CD4-positive, alpha-beta memory T cell (primary cell): Measurements from ENCODE around the gene MYO5B. TPM values are rescaled to one million over a fixed set of nuclear protein-coding genes. Genes with fewer than 3 reads are reported as not detected.

Source experiments
- CTCF ChIA-PET: fragments of 350-600 bp; sonication (Branson Sonifier 250); formaldehyde crosslinking; loops from one replicate; lab custom pipeline; 2021; ENCODE audit warnings: inconsistent platforms; ENCODE audit not compliant: partially characterized antibody; lab: Charles Lee
- POLR2A ChIA-PET: fragments of 350-600 bp; sonication (Branson Sonifier 250); formaldehyde crosslinking; loops from one replicate; lab custom pipeline; 2021; ENCODE audit not compliant: partially characterized antibody; lab: Charles Lee
- DNase-seq, 5 donors: peaks; one replicate each; pipeline versions ENCODE4 v3.0.0 to v3.0.0-alpha.2; 2020 to 2022; ENCODE audit warnings: mixed read lengths in 1 of 5
- H3K27ac ChIP-seq: one replicate; pipeline ENCODE4 v1.7.0; 2013; ENCODE audit warnings: low read depth, low read length
- H3K27me3 ChIP-seq: 2 replicates; pipeline ENCODE4 v1.7.0; 2013; ENCODE audit warnings: mild to moderate bottlenecking, low read length, moderate library complexity; ENCODE audit not compliant: insufficient read depth
- H3K36me3 ChIP-seq: 2 replicates; pipeline ENCODE4 v1.7.0; 2013; ENCODE audit warnings: mild to moderate bottlenecking, low read length, moderate library complexity; ENCODE audit not compliant: insufficient read depth
- H3K4me1 ChIP-seq: 2 replicates; pipeline ENCODE4 v1.7.0; 2013; ENCODE audit warnings: mild to moderate bottlenecking, low read length, moderate library complexity; ENCODE audit not compliant: insufficient read depth
- H3K4me3 ChIP-seq, 2 donors: one replicate each; pipeline ENCODE4 v1.7.0; 2013; ENCODE audit warnings: low read length in 2 of 2, mild to moderate bottlenecking in 1 of 2
- H3K9me3 ChIP-seq, 2 donors: one replicate each; pipeline ENCODE4 v1.7.0; 2013; ENCODE audit warnings: low read length in 2 of 2, control low read depth in 1 of 2; ENCODE audit not compliant: control insufficient read depth in 1 of 2
- H3K27ac Mint-ChIP-seq, 7 donors: one replicate each; pipeline ENCODE4 v1.8.0; 2020 to 2021; ENCODE audit warnings: mixed read lengths in 7 of 7, mild to moderate bottlenecking in 6 of 7, inconsistent platforms in 3 of 7, moderate library complexity in 3 of 7
- H3K27me3 Mint-ChIP-seq, 2 donors: one replicate each; pipeline ENCODE4 v1.8.0; 2020 to 2021; ENCODE audit warnings: mixed read lengths in 2 of 2
- H3K36me3 Mint-ChIP-seq, 2 donors: one replicate each; pipeline ENCODE4 v1.8.0; 2020 to 2021; ENCODE audit warnings: mixed read lengths in 2 of 2, inconsistent platforms in 1 of 2, mild to moderate bottlenecking in 1 of 2
- H3K4me1 Mint-ChIP-seq, 4 donors: one replicate each; pipeline ENCODE4 v1.8.0; 2020 to 2021; ENCODE audit warnings: mixed read lengths in 4 of 4, mild to moderate bottlenecking in 1 of 4
- H3K4me3 Mint-ChIP-seq, 8 donors: one replicate each; pipeline ENCODE4 v1.8.0; 2020 to 2021; ENCODE audit warnings: mixed read lengths in 8 of 8, mild to moderate bottlenecking in 7 of 8, moderate library complexity in 6 of 8, inconsistent platforms in 3 of 8
- H3K9me3 Mint-ChIP-seq, 8 donors: one replicate each; pipeline ENCODE4 v1.8.0; 2020 to 2021; ENCODE audit warnings: mixed read lengths in 8 of 8, mild to moderate bottlenecking in 5 of 8, inconsistent platforms in 3 of 8, moderate library complexity in 1 of 8
- intact Hi-C: fragments of 100-400 bp; cut with micrococcal nuclease; formaldehyde crosslinking; loops from one replicate; pipeline ENCODE4 v1.15.1; 2023
- polyA plus RNA-seq, 2 donors: library from polyadenylated mRNA; unstranded; fragments of 300-500 nt; fragmentation: Illumina TruSeq; gene quantifications; one replicate each; pipeline ENCODE4 v1.2.3, GENCODE V29; 2021
- total RNA-seq, 2 experiments: library from RNA; stranded (reverse); gene quantifications; one replicate each; pipeline ENCODE4 v1.2.3, GENCODE V29; 2021

Gene MYO5B
- total and polyA plus RNA-seq, 4 experiments from 2014 or later = 0.02 TPM; not detected in 3

DNA sequence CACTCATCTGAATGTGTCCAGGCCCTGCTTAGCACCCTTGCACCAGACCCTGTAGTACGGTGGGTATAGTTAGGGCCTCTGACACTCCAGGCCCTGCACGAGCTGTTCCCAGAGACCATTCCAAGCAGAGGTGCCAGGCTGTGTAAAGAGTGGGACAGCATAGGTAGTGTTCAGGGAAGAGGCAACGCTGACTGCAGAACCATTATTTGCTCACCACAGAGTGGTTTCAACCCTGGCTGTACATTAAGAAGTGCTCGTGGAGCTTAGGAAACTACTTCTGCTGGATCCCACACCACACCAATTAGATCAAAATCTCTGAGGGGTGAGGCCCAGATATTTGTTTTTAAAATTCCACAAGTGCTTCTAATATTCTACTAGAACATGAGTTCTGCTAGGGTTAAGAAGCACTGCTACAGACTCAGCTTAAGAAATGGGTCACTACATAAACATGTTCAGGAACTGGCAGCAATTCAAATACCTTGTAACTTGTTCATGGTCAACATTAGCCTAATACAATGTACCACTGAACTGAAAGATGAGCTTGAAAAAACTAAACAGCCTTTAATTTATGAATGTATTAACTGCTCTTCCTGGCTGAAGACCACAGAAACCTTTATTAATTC is 183.0 kb downstream of the MYO5B start:
- POLR2A ChIA-PET = no interaction called here
- Mint-ChIP-seq H3K4me3 (no peak overlapping the region), H3K4me1 (no peaks in the 10 kb centered on the region), H3K36me3 (no peaks in the 10 kb centered on the region), H3K27ac (no peak overlapping the region), H3K9me3 (no peaks in the 10 kb centered on the region), H3K27me3 (no peaks in the 10 kb centered on the region)
- intact Hi-C loops = no loop called here
- Histone ChIP-seq H3K27ac (no peak overlapping the region), H3K4me1 (no peaks in the 10 kb centered on the region), H3K27me3 (no peaks in the 10 kb centered on the region), H3K9me3 (no peaks in the 10 kb centered on the region), H3K36me3 (no peaks in the 10 kb centered on the region), H3K4me3 (no peak overlapping the region)
- DNase-seq = no peak
- CTCF ChIA-PET = interaction anchor here (1.2 kb wide), 1 partner anchor 9 kb away, joined by 3 read pairs; no protein-coding TSS in a partner anchor

DNA sequence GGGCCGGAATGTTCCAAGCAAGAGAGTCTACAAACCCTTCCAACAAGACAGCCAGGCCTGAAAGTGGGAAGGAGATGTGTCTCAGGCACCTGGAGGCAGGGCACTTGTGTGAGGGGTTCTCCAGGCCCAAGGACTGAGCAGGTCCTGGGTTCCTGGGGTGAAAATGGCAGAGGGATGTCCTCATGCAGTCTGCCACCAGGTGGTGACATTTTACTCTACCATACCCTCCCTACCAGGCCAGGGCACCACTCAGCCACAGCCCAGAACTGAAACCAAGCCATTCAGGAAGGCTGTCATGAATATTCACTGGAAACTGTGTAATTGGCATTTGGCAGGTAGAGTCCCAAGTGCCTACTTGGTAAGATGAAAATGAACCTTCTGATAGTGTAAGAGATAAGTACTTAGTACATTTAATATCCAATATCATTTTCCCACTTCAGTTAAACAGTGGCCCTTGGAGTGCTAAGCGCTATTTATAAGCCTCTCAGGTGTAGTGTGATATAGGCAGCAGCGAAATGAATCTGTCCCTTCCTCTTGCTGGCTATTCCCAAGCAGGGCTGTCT is 185.1 kb downstream of the MYO5B start:
- no peak overlapping the region for H3K27ac ChIP-seq
- Mint-ChIP-seq H3K4me3 (no peak overlapping the region), H3K9me3 (no peaks in the 10 kb centered on the region), H3K36me3 (no peaks in the 10 kb centered on the region), H3K4me1 (no peaks in the 10 kb centered on the region), H3K27ac (no peak overlapping the region), H3K27me3 (no peaks in the 10 kb centered on the region)
- DNase-seq = peak in 4 of 5 donors; percentile 20 to 38 (median 32)
- intact Hi-C loops = no loop called here
- CTCF ChIA-PET = interaction anchor here (1.5 kb wide), 1 partner anchor 348 kb away, joined by 13 read pairs; no protein-coding TSS in a partner anchor
- H3K9me3 ChIP-seq = no peaks in the 10 kb centered on the region
- no peaks in the 10 kb centered on the region for H3K27me3 ChIP-seq
- POLR2A ChIA-PET = no interaction called here
- H3K4me3 ChIP-seq = no peak overlapping the region
- H3K4me1 ChIP-seq = no peaks in the 10 kb centered on the region
- H3K36me3 ChIP-seq = no peaks in the 10 kb centered on the region

DNA sequence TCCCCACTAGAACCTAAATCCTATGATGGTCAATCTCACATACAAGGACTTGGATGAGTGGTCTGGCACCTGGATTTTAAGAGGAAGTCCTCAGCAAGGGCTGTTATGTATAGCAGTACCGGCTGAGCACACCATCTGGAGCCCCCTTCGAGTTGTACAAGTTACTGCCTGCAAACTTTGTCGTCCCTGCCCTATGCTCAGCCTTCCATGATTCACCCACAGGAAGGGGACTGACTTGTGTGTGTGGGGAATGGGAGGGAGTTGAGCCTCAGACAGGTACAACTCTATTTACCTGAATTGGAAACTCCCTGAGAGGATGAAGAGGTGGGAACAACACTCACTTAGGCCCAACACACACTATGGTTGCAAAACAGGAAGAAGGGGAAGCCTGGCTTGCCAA is 186.6 kb downstream of the MYO5B start:
- H3K9me3 Mint-ChIP-seq = no peaks in the 10 kb centered on the region
- ChIA-PET CTCF (no interaction called here), POLR2A (no interaction called here)
- Histone ChIP-seq H3K27me3 (no peaks in the 10 kb centered on the region), H3K4me3 (no peak overlapping the region), H3K9me3 (no peaks in the 10 kb centered on the region), H3K4me1 (no peaks in the 10 kb centered on the region), H3K27ac (no peak overlapping the region), H3K36me3 (no peaks in the 10 kb centered on the region)
- peaks cover 0 to 3% of the 10 kb centered on the region in 2 donors for H3K27me3 Mint-ChIP-seq
- H3K27ac Mint-ChIP-seq = no peak overlapping the region
- H3K36me3 Mint-ChIP-seq = no peaks in the 10 kb centered on the region
- no peak overlapping the region for H3K4me3 Mint-ChIP-seq
- H3K4me1 Mint-ChIP-seq = no peaks in the 10 kb centered on the region
- intact Hi-C loops = no loop called here
- no peak for DNase-seq

DNA sequence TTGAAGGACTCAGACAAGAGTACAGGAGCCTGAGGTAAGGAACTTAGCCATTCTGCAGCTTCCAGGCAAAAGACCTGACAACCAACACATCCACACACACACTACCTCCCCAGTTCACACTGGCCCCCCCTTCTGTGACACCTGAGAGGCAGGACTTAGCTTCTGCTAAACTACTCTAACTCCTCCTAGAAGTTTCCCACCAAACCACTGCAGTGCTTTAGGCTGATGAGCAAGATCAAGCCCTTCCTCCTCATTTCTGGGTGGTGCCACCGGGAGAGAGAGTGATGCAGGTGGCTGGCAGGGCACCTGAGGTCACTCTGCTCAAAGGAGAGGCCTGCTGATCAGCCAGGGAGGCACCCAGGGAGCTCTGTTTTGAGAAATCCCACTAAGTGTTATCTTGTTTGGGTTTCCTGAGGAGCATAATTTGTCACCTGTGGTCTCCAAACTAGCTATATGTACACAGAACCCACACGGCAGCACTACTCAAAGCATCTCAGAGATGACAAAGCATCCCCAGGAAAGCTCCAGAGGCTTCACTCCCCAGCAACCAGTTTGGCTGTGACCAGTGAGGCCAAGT is 188.4 kb downstream of the MYO5B start:
- ChIA-PET CTCF (interaction anchor here (1.0 to 1.1 kb wide), 2 partner anchors 10 to 351 kb away, joined by 3 to 4 read pairs; no protein-coding TSS in a partner anchor), POLR2A (no interaction called here)
- peaks cover 4 to 6% of the 10 kb centered on the region in 2 donors for H3K27me3 Mint-ChIP-seq
- H3K36me3 Mint-ChIP-seq = no peaks in the 10 kb centered on the region
- Histone ChIP-seq H3K4me1 (no peaks in the 10 kb centered on the region), H3K4me3 (no peak overlapping the region), H3K9me3 (no peaks in the 10 kb centered on the region), H3K36me3 (no peaks in the 10 kb centered on the region), H3K27me3 (peaks cover 4% of the 10 kb centered on the region), H3K27ac (no peak overlapping the region)
- H3K4me3 Mint-ChIP-seq = no peak overlapping the region
- no peaks in the 10 kb centered on the region for H3K9me3 Mint-ChIP-seq
- DNase-seq = no peak
- no peaks in the 10 kb centered on the region for H3K4me1 Mint-ChIP-seq
- no peak overlapping the region for H3K27ac Mint-ChIP-seq
- intact Hi-C loops = no loop called here

DNA sequence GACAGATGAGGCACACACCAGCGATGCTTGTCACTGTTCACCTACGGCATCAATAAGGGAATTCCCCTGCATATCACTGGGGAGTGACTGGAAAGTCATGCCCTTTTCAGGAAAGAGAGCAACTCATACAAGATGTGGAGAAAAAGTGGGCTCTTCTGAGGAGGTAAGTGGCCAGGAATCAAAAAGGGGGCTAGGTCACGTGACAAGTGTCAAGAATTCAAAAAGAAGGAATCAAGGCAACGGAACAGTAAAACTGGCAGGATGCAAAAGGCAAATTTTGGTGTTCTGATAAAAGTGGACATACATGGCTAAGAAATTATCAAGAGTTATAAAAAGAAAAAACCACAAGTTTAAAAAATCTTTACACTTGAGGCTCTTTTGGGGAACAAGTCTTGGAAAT is 190.9 kb downstream of the MYO5B start:
- Histone ChIP-seq H3K4me3 (no peak overlapping the region), H3K9me3 (no peaks in the 10 kb centered on the region), H3K36me3 (no peaks in the 10 kb centered on the region), H3K4me1 (no peaks in the 10 kb centered on the region), H3K27ac (no peak overlapping the region), H3K27me3 (peaks cover 4% of the 10 kb centered on the region)
- Mint-ChIP-seq H3K36me3 (no peaks in the 10 kb centered on the region), H3K4me3 (no peak overlapping the region), H3K27ac (no peak overlapping the region), H3K27me3 (peaks cover 9 to 13% of the 10 kb centered on the region in 2 donors), H3K4me1 (no peaks in the 10 kb centered on the region), H3K9me3 (peaks cover 0 to 1% (median 0%) of the 10 kb centered on the region in 8 donors)
- CTCF ChIA-PET = no interaction called here
- POLR2A ChIA-PET = no interaction called here
- no peak for DNase-seq
- intact Hi-C loops = no loop called here

DNA sequence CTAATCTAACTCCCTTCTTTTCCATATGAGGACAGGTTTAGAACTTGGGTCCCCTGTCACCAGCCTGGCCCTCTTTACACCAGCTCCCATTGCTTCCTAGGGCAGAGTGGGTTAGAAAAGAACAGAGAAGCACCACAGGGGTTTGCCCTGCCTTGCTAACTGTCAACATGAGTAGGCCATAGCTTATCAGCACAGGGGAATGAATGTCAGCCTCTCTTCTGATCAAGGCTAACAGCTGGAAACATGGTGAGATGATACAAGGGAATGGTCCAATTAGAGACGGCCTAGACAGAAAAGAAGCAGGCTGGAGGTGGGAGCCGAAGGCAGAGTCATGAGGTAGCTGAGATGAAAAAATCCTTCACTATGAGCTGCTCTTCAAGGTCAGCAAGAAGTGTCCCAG is 192.2 kb downstream of the MYO5B start:
- no peak overlapping the region for H3K4me3 ChIP-seq
- Mint-ChIP-seq H3K27ac (no peak overlapping the region), H3K9me3 (peaks cover 0 to 1% (median 0%) of the 10 kb centered on the region in 8 donors), H3K4me1 (no peaks in the 10 kb centered on the region), H3K4me3 (no peak overlapping the region), H3K36me3 (no peaks in the 10 kb centered on the region), H3K27me3 (peaks cover 9 to 13% of the 10 kb centered on the region in 2 donors)
- POLR2A ChIA-PET = no interaction called here
- no peak overlapping the region for H3K27ac ChIP-seq
- intact Hi-C loops = no loop called here
- CTCF ChIA-PET = interaction anchor here (0.7 kb wide), 1 partner anchor 9 kb away, joined by 3 read pairs; no protein-coding TSS in a partner anchor
- H3K9me3 ChIP-seq = no peaks in the 10 kb centered on the region
- H3K36me3 ChIP-seq = no peaks in the 10 kb centered on the region
- no peaks in the 10 kb centered on the region for H3K4me1 ChIP-seq
- DNase-seq = no peak
- H3K27me3 ChIP-seq = peaks cover 4% of the 10 kb centered on the region

DNA sequence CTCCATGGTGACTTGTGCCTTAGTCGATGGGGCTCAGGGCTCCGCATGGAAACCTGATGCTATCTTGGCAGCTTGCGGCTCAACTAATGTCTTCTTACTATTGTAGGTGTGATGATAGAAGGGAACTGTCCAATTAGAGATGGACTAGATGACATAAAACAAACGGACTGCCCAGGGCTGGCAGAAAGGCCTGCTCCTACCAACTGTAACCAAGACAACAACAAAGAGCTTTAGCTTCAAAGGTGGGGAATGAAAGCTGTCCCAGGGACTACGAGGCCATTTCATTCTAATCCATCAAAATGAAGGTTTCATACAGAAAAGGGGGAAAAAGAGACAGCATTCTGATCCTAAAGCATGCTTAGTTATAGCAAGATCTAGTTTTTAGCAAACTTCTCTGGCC is 194.7 kb downstream of the MYO5B start:
- CTCF ChIA-PET = no interaction called here
- H3K4me1 Mint-ChIP-seq = no peaks in the 10 kb centered on the region

More for the DNA sequence above, 194.7 kb downstream of the MYO5B start:
- Mint-ChIP-seq H3K4me3 (no peak overlapping the region), H3K27me3 (peaks cover 9 to 16% of the 10 kb centered on the region in 2 donors), H3K36me3 (no peaks in the 10 kb centered on the region), H3K27ac (no peak overlapping the region), H3K9me3 (peaks cover 0 to 1% (median 0%) of the 10 kb centered on the region in 8 donors)
- peaks cover 4% of the 10 kb centered on the region for H3K27me3 ChIP-seq
- no peaks in the 10 kb centered on the region for H3K9me3 ChIP-seq
- POLR2A ChIA-PET = no interaction called here
- no peak overlapping the region for H3K27ac ChIP-seq
- no peak overlapping the region for H3K4me3 ChIP-seq
- no peaks in the 10 kb centered on the region for H3K4me1 ChIP-seq
- intact Hi-C loops = no loop called here
- DNase-seq = no peak
- H3K36me3 ChIP-seq = no peaks in the 10 kb centered on the region
